ENCODE results near the gene GTF2F1. TPM values are rescaled to one million over a fixed set of nuclear protein-coding genes. Genes with fewer than 3 reads are reported as not detected.
"Not testable (repeated sequence)": the region's sequence is repeated elsewhere in the genome, so short reads cannot be mapped to it uniquely, and the experiment has no call there.

Gene GTF2F1
- total RNA-seq, 1 donor: 69.7 TPM

DNA sequence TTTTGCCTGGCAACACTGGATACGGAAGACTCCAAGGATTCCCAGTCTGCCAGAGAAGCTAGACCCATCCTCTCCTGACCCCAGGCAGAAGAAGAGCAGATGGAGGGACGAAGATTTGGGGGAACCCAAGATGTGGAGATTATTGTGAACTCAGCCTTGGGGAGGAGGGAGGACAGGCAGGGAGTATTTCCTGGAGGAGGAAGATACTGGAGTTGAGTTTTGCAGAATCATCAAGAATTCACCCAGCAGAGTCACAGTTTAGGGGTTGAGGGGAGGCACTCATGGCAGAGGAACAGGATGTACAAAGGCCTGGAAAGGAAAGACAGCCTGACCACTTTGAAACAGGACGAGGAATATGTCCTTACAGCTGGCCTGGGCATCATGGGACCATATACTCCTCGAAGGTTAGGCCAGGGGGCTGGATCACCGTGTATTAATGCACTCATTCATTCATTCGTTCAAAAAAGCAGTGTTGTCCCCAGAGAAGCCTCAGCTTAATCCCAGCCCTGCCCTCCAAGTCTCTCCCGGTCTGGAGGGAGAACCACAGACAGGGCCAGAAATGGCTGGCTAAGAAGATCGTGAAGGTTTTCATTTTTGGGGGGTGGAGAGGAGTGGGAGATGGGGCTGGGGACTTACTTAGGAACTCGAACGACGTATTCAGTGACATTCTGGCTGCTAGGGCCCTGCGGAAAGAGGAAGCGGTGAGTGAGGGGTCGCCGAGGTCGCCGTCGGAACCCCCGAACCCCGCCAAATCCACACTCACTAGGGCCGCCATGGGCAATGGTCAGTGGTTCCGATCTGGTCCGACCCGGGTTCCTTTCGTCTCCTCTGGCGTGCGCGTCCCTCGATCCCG, 517 bp downstream of the GTF2F1 start:
- DNase-seq (ENCODE audit: low read depth in 2 of 3, low spot score in 2 of 3): no peak

GRCh38 chr19:6387372-6387771, 5.6 kb downstream of the GTF2F1 start:
- no peak for DNase-seq (ENCODE audit: low read depth in 2 of 3, low spot score in 2 of 3)

DNA sequence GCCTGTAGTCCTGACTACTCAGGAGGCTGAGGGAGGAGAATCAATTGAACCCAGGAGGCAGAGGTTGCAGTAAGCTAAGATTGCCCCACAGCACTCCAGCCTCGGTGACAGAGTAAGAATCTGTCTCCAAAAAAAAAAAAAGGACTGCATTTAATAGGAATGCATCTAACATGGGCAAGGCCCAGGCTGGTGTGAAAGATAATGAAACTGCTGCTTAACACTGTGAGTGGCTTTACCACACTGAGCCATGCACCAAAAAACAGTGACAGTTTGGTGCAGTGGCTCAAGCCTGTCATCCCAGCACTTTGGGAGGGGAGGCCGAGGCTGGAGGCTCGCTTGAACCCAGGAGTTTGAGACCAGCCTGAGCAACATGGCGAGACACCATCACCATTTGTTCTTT, 8.6 kb downstream of the GTF2F1 start:
- DNase-seq (ENCODE audit: low read depth in 2 of 3, low spot score in 2 of 3): no peak

- DNase-seq (ENCODE audit: low read depth in 2 of 3, low spot score in 2 of 3): no peak
These were observed 9.8 kb downstream of the GTF2F1 start for GRCh38 chr19:6383188-6383587.

GRCh38 chr19:6381030-6381750, 11.8 kb downstream of the GTF2F1 start:
- no peak for DNase-seq (ENCODE audit: low read depth in 2 of 3, low spot score in 2 of 3)

- no peak for DNase-seq (ENCODE audit: low read depth in 2 of 3, low spot score in 2 of 3)
These were observed 13.2 kb downstream of the GTF2F1 start for GRCh38 chr19:6379744-6380143.

- DNase-seq (ENCODE audit: low read depth in 2 of 3, low spot score in 2 of 3): no peak
These were observed 14.5 kb downstream of the GTF2F1 start for GRCh38 chr19:6378486-6378885.

DNA sequence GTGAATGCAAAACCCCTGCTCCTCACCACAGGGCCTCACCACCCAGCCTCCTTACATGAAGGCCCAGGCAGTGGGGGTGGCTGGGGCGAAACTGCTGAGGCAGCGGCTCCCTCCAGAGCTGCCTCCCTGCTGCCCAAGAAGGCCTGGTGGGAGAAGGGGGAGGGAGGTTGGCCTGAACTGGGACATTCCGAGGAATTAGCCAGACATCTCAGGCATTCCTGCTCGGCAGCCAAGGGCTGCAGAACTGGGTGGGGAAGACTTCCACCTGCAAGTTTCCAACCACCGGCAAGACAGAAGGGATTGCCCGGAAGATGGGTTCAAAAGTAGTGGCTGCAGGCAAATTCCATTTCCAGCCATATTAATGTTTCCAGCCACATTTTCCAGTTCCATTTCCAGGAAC, 14.9 kb downstream of the GTF2F1 start:
- DNase-seq (ENCODE audit: low read depth in 2 of 3, low spot score in 2 of 3): no peak

DNA sequence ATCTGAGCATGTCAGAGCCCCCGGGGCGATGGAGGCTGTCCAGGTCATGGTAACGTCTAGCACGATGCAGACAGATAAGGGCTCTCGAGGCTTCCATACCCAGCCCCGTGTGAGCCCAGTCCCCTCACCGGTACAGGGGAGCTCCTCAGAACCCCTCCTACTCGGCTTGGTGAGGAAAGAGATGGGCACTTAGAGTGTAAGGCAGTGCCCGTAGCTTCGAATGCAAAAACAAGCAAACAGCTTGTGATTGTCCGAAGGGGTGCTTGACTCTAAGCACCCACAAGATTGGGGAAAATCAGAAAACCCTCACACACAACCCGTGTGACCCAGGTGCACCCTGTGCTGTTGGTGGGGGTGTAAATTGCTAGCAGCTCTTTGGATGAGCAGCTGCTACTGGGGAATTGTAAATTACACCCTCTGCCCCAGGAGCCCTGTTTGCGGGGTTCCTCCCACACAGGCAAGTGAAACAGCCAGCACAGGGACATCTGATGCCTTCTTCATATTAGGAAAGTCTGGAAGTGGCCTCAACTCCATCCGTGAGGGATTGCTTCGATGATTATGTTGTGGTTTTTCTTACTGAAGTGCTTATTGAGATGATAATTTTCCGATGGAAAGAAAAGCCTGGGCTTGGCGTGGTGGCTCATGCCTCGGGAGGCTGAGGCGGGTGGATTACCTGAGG, 16.3 kb downstream of the GTF2F1 start:
- DNase-seq (ENCODE audit: low read depth in 2 of 3, low spot score in 2 of 3): no peak

DNA sequence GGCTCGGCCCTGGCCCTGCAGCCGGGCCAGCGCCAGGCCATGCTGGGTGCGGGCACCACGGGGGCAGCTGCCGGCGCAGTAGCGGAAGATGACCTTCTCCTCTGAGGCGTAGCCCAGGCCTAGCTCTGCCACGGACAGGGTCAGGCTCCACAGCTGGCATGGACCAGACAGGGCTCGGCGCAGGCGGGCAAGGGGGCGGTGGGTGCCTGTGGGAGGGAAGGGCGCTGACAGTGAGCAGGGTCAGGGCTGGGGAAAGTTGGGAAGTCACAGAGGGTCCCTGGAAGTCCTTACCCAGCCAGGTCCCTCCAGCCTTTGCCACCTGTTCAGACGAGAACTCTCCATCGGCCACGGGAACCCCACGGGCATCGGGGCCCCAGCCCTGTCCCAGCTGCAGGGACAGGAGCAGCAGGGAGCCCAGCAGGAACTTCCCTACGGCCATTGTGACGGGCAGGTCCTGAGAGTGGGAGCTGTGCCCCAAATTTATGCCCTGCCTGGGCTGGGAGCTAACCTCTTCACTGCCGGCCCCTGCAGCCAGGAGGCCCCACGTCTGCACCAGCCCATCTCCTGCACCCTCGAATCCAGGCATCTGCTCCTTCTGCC, 17.5 kb downstream of the GTF2F1 start, which contains the start of gene PSPN:
TSS of gene PSPN (minus strand) at position 523 of the 600 bp plus-strand sequence. CDS start at position 439, 84 bp downstream.
- DNase-seq (ENCODE audit: low read depth in 2 of 3, low spot score in 2 of 3): no peak

- DNase-seq (ENCODE audit: low read depth in 2 of 3, low spot score in 2 of 3): no peak
These were observed 18.1 kb downstream of the GTF2F1 start for GRCh38 chr19:6374711-6375410.

DNA sequence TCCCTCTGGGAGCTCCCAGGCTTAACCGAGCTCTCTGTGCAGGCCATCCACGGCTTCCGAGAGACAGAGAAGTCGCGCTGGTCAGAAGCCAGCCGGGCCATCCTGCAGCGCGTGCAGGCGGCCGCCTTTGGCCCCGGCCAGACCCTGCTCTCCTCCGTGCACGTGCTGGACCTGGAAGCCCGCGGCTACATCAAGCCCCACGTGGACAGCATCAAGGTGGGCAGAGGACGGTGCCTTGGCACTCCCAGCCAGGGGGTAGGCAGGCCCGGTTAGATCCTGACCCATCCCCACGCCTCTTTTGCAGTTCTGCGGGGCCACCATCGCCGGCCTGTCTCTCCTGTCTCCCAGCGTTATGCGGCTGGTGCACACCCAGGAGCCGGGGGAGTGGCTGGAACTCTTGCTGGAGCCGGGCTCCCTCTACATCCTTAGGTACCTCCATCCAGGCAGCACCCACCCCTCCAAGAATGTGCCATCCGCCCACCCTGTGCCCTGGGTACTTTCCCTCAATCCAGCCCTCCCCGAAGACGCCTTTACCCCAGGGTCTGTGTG, 18.7 kb downstream of the GTF2F1 start:
- DNase-seq (ENCODE audit: low read depth in 2 of 3, low spot score in 2 of 3): no peak

- DNase-seq (ENCODE audit: low read depth in 2 of 3, low spot score in 2 of 3): no peak
These were observed 19.2 kb downstream of the GTF2F1 start for GRCh38 chr19:6373813-6374108.

DNA sequence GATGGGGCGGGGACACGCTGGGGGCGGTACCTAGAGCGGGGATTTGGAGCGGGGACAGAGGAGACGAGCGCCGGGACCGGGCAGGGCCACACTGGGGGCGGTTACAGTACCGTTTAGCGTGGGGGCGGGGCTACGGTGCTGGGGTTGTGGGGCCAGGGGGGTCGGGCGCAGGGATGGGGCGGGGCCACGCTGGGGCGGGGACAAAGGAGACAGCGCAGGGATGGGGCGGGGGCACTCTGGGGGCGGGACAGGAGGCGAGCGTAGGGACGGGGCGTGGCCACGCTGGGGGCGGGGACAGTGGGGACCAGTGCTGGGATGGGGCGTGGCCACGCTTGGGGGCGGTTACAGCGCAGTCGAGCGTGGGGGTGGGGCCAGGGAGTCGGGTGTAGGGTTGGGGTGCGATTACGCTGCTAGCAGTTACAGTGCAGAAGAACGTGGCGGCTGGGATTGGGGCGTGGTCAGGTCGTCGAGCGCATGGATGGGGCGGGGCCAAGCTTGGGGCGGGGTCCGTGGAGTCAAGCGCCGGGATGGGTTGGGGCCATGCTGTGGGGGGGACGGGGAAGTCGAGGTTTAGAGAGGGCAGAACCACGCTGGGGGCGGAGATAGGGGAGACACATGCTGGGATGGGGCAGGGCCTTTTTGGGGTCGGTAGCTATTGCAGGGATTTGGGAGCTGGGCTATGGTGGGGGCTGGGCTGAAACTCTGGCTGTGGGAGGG, 19.7 kb downstream of the GTF2F1 start:
- peak; percentile 98 for DNase-seq (ENCODE audit: low read depth in 2 of 3, low spot score in 2 of 3)

DNA sequence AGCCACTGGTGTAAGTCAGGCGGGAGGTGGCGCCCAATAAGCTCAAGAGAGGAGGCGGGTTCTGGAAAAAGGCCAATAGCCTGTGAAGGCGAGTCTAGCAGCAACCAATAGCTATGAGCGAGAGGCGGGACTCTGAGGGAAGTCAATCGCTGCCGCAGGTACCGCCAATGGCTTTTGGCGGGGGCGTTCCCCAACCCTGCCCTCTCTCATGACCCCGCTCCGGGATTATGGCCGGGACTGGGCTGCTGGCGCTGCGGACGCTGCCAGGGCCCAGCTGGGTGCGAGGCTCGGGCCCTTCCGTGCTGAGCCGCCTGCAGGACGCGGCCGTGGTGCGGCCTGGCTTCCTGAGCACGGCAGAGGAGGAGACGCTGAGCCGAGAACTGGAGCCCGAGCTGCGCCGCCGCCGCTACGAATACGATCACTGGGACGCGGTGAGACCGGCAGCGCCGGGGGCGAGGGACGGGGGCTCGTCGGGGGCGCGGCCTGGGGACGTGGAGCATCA, 20.3 kb downstream of the GTF2F1 start, which contains the start of gene ALKBH7:
TSS of gene ALKBH7 (plus strand) at position 201 of the 502 bp plus-strand sequence. CDS start at position 228, 27 bp downstream.
- peak; percentile 92 to 100 (median 100) for DNase-seq (ENCODE audit: low read depth in 2 of 3, low spot score in 2 of 3)

- no peak for DNase-seq (ENCODE audit: low read depth in 2 of 3, low spot score in 2 of 3)
These were observed 28.6 kb downstream of the GTF2F1 start for GRCh38 chr19:6364353-6364752.

GRCh38 chr19:6362351-6362801, 30.6 kb downstream of the GTF2F1 start:
- peak in 1 of 3 donors; percentile 23 for DNase-seq (ENCODE audit: low read depth in 2 of 3, low spot score in 2 of 3)

GRCh38 chr19:6362027-6362350, 31.0 kb downstream of the GTF2F1 start:
- DNase-seq (ENCODE audit: low read depth in 2 of 3, low spot score in 2 of 3): no peak

DNA sequence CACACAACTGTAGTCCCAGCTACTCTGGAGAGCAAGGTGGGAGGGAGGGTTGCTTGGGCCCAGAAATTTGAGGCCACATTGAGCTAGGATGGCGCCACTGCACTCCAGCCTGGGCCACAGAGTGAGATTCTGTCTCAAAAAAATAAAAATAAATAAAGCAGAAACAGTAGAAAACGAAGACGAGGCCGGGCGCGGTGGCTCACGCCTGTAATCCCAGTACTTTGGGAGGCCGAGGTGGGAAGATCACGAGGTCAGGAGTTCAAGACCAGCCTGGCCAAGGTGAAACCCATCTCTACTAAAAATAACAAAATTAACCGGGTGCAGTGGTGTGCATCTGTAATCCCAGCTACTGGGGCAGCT, 32.1 kb downstream of the GTF2F1 start:
- not testable (repeated sequence) for DNase-seq (ENCODE audit: low read depth in 2 of 3, low spot score in 2 of 3)
